Measurements from ENCODE around the gene CLEC4G. TPM values are rescaled to one million over a fixed set of nuclear protein-coding genes. Genes with fewer than 3 reads are reported as not detected.

Gene CLEC4G
- polyA plus RNA-seq, 1 experiment, result not detected

DNA sequence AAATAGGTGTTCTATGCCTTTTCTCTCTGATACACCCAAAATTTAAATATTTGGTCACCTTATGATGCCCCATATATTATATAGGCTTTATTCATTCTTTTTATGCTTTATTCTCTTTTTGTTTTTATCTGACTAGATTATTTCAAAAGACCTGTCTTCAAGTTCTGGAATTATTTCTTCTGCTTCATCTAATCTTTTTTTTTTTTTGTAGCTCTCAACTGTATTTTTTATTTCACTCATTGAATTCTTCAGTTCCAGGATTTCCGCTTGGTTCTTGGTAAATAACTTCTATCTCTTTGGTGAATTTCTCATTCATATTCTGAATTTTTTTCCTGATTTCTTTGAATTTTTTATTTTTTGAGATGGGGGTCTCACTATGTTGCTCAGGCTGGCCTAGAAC, 27.2 kb upstream of the CLEC4G start:
- H3K9me3 ChIP-seq (ENCODE audit: control insufficient read depth, insufficient read depth, low read length), result peaks cover 14% of the 10 kb centered on the region
- ChIA-PET POLR2A (no interaction called here), CTCF (interaction anchor here (0.6 kb wide), 2 partner anchors 110 to 1120 kb away, joined by 3 to 5 read pairs; no protein-coding TSS in a partner anchor)
- no peak for DNase-seq (ENCODE audit: low read depth, low spot score)
- no peaks in the 10 kb centered on the region for H3K27me3 ChIP-seq (ENCODE audit: control insufficient read depth, insufficient read depth, low read length)
- no peak overlapping the region for H3K27ac ChIP-seq (ENCODE audit: low read depth, low read length)
- TF ChIP-seq, protein P1, sequence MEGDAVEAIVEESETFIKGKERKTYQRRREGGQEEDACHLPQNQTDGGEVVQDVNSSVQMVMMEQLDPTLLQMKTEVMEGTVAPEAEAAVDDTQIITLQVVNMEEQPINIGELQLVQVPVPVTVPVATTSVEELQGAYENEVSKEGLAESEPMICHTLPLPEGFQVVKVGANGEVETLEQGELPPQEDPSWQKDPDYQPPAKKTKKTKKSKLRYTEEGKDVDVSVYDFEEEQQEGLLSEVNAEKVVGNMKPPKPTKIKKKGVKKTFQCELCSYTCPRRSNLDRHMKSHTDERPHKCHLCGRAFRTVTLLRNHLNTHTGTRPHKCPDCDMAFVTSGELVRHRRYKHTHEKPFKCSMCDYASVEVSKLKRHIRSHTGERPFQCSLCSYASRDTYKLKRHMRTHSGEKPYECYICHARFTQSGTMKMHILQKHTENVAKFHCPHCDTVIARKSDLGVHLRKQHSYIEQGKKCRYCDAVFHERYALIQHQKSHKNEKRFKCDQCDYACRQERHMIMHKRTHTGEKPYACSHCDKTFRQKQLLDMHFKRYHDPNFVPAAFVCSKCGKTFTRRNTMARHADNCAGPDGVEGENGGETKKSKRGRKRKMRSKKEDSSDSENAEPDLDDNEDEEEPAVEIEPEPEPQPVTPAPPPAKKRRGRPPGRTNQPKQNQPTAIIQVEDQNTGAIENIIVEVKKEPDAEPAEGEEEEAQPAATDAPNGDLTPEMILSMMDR (IDR thresholded peaks at IDR 0.05; ENCODE audit: low read depth, low read length), result no peak
- H3K4me3 ChIP-seq (ENCODE audit: low read depth, low read length), result no peak overlapping the region

- TF ChIP-seq, protein P1 (IDR thresholded peaks at IDR 0.05; ENCODE audit: low read depth, low read length), result no peak
- no peak overlapping the region for H3K4me3 ChIP-seq (ENCODE audit: low read depth, low read length)
- ChIA-PET POLR2A (no interaction called here), CTCF (interaction anchor here (1.2 kb wide), 1 partner anchor 189 kb away, joined by 3 read pairs; no protein-coding TSS in a partner anchor)
- H3K27me3 ChIP-seq (ENCODE audit: control insufficient read depth, insufficient read depth, low read length), result no peaks in the 10 kb centered on the region
- no peak for DNase-seq (ENCODE audit: low read depth, low spot score)
- peaks cover 14% of the 10 kb centered on the region for H3K9me3 ChIP-seq (ENCODE audit: control insufficient read depth, insufficient read depth, low read length)
- H3K27ac ChIP-seq (ENCODE audit: low read depth, low read length), result no peak overlapping the region
Observed at GRCh38 chr19:7757358-7757757, 25.4 kb upstream of the CLEC4G start.

DNA sequence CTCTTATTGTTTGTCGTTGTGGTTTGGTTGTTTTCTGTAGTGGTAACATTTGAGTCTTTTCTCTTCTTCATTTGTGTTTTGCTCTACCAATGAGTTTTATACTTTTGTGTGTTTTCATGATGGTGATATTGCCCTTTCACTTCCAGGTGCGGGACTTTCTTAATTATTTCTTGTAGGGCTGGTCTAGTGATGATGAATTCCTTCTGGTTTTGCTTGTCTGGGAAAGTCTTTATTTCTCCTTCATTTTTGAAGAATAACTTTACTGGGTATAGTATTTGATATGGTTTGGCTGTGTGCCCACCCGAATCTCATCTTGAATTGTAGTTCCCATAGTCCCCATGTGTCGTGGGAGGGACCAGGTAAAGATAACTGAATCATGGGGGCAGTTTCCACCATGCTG, 24.3 kb upstream of the CLEC4G start:
- no peaks in the 10 kb centered on the region for H3K27me3 ChIP-seq (ENCODE audit: control insufficient read depth, insufficient read depth, low read length)
- ChIA-PET CTCF (no interaction called here), POLR2A (no interaction called here)
- DNase-seq (ENCODE audit: low read depth, low spot score), result no peak
- H3K4me3 ChIP-seq (ENCODE audit: low read depth, low read length), result no peak overlapping the region
- H3K9me3 ChIP-seq (ENCODE audit: control insufficient read depth, insufficient read depth, low read length), result peaks cover 14% of the 10 kb centered on the region
- TF ChIP-seq, protein P1 (IDR thresholded peaks at IDR 0.05; ENCODE audit: low read depth, low read length), result no peak
- H3K27ac ChIP-seq (ENCODE audit: low read depth, low read length), result no peak overlapping the region

DNA sequence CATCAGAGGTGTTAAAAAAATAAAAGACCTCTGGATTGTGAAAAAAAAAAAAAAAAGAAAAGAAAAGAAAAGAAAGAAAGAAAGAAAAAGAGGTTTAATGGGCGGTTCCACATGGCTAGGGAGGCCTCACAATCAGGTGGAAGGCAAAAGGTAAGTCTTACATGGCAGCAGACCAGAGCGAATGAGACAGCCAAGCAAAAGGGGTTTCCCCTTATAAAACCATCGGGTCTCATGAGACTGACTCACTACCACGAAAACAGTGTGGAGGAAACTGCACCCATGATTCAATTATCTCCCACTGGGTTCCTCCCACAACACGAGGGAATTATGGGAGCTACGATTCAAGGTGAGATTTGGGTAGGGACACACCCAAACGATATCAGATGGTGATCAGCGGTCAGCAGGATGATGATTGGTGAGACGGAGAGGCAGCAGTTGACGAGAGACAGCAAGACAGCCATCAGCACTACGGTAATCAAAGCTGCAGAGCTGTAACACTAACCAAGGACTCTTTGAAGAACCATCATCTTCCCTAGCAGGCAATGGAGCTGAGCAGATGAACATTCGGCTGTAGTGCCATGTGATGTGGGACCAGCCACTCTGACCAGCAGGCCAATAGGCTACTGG, 19.4 kb upstream of the CLEC4G start:
- CTCF ChIA-PET, result no interaction called here
- Histone ChIP-seq H3K27me3 (ENCODE audit: control insufficient read depth, insufficient read depth, low read length) (no peaks in the 10 kb centered on the region), H3K9me3 (ENCODE audit: control insufficient read depth, insufficient read depth, low read length) (peaks cover 3% of the 10 kb centered on the region; the same call in 1 of the 2 replicates), H3K27ac (ENCODE audit: low read depth, low read length) (no peak overlapping the region), H3K4me3 (ENCODE audit: low read depth, low read length) (no peak overlapping the region)
- no peak for DNase-seq (ENCODE audit: low read depth, low spot score)
- POLR2A ChIA-PET, result no interaction called here
- TF ChIP-seq, protein P1 (IDR thresholded peaks at IDR 0.05; ENCODE audit: low read depth, low read length), result no peak

- no peak overlapping the region for H3K27ac ChIP-seq (ENCODE audit: low read depth, low read length)
- no peaks in the 10 kb centered on the region for H3K27me3 ChIP-seq (ENCODE audit: control insufficient read depth, insufficient read depth, low read length)
- ChIA-PET POLR2A (no interaction called here), CTCF (no interaction called here)
- no peak overlapping the region for H3K4me3 ChIP-seq (ENCODE audit: low read depth, low read length)
- no peaks in the 10 kb centered on the region for H3K9me3 ChIP-seq (ENCODE audit: control insufficient read depth, insufficient read depth, low read length)
- no peak for DNase-seq (ENCODE audit: low read depth, low spot score)
- TF ChIP-seq, protein P1 (IDR thresholded peaks at IDR 0.05; ENCODE audit: low read depth, low read length), result peak; percentile 12; the same call in 1 of the 2 replicates
Observed at GRCh38 chr19:7748756-7749155, 16.8 kb upstream of the CLEC4G start.

All from AG04450 (cell line).